DMS153 treated with DMSO at 0.1 percent for 48 hours (cell line): ENCODE results near the gene RELN.
"Not testable (repeated sequence)": the region's sequence is repeated elsewhere in the genome, so short reads cannot be mapped to it uniquely, and the experiment has no call there.

Experiments
- DNase-seq: peaks from one replicate; lab custom pipeline; 2025; ENCODE audit not compliant: unreplicated experiment; lab: John Stamatoyannopoulos, UW

Gene RELN

DNA sequence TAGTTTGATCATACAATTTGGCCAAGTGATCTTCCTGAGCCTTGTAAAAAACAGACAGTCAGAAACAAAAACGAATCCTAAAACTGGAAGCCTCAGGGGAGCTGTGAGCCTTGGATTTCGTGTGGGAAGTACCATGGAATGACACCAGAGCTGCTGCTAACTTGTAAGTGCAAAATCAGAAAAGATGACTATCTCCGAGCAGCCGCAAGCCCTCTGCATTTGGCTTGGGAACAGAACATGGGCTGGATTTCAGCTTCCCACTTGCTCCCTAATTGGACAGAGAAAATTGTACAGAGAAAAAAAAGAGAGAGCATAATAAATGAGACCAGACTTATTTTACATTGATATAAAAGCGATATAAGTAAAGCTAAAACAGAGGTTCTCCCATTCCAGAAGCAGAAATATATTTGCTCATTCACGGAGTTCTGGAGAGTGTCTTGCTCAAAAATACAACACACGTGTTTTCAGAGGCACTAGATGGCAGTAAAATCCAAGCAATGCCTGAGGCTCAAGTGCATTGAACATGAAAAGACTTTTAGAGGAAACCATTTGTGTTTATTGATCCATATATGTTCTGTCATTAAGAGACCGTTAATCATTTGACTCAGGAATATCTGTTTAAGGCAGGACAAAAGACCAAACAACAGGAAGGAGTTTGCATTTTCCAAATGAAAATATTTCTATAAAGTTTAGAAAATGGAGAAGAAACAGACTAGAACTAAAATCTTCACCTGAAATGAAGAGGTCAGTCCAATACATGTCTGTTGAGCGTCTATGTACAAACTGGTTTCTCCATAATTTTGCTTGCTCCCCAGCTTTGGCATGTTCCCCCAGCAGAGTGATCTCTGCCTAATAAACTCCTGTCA, 465.2 kb downstream of the RELN start:
- DNase-seq = peak; percentile 9

DNA sequence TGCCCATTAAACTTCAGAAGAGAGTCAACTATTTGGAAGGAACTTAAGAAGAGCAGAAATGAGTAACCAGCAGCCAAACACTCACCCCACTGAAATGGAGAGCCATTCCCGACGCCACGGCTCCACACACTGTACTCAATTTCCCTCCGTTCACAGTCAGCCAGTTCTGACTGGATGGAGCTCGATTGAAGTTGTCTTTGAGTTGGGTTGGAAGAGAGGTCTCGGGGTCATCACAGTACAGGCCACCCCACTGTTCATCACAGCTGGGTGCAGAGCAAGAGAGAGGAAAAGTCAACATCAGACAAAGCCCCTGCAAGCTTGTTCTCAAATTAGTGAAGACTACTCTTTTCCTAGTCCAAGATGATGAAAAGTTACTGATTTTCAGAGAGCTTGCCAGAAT, 467.5 kb downstream of the RELN start:
- no peak for DNase-seq

DNA sequence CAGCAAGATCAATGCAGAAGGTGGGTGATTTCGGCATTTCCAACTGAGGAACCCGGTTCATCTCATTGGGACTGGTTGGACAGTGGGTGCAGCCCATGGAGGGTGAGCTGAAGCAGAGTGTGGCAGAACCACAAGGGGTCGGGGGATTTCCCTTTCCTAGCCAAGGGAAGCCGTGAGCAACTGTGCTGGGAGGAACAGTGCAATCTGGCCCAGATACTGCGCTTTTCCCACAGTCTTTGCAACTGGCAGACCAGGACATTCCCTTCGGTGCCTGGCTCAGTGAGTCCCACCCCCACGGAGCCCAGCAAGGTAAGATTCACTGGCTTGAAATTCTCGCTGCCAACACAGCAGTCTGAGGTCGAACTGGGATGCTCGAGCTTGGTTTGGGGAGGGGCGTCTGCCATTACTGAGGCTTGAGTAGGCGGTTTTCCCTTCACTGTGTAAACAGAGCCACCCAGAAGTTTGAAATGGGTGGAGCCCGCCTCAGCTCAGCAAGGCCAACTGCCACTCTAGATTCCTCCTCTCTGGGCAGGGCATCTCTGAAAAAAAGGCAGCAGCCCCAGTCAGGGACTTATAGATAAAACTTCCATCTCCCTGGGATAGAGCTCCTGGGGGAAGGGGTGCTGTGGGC, 484.8 kb downstream of the RELN start:
- DNase-seq = no peak

DNA sequence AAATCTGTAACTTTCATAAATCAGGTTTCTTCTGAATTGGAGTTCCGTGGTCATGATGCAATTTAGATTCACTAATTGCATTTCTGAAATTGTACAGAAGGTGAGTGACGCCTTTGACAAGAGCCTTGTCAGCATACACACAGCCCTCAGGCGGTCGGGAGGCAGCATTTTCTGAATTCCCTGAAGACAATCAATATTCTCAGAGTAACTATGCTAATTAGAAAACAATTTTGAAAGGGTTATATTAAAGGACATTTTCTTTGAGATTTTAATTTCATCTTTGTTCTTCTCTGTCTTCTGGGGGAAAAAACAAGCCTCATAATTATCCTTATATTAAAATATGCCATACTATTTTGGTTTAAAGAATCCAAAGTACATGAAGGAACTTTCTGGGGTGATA, 488.3 kb downstream of the RELN start:
- DNase-seq = no peak

DNA sequence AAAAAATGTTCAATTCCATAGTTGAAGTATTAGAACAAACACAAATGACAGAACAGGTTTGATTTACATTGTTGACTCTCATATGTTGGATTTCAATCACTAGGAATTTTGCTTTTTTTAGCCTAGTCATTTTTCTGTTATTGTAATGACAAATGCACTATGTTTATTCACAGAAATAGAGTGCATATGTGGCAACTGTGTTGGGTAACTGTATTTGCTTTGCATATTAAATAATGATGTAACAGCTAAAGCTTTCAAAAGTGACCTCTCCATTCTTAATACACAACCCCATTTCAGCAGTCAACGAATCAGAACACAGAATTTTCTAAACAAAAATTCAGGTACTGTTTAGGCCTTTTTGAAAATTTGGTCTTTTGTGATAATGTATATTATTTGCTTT, 489.5 kb downstream of the RELN start:
- no peak for DNase-seq

DNA sequence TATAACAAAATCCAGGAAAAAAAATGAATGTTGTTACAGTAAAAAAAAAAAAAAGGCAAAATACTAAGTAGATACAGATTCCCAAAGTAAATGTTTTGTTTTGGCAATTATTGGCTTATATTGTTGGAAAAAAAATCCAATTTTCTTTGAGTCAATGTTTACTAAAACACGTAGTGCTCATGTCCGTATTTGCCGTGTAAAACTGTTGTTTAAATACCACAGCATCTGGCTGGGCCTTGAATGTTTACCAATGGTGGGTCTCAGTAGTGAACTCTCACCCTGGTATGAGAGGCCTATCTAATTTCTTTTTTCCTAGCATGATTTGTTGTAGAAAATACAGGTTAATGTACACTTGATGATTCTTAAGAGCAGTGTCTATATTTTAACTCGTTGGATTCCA, 502.0 kb downstream of the RELN start:
- no peak for DNase-seq

DNA sequence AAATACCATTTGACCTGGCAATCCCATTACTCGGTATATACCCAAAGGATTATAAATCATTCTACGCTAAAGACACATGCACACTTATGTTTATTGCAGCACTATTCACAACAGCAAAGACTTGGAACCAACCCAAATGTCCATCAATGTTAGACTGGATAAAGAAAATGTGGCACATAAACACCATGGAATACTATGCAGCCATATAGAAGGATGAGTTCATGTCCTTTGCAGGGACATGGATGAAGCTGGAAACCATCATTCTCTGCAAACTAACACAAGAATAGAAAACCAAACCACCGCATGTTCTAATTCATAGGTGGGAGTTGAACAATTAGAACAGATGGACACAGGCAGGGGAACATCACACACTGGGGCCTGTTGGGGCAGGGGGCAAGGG, 502.6 kb downstream of the RELN start:
- not testable (repeated sequence) for DNase-seq

DNA sequence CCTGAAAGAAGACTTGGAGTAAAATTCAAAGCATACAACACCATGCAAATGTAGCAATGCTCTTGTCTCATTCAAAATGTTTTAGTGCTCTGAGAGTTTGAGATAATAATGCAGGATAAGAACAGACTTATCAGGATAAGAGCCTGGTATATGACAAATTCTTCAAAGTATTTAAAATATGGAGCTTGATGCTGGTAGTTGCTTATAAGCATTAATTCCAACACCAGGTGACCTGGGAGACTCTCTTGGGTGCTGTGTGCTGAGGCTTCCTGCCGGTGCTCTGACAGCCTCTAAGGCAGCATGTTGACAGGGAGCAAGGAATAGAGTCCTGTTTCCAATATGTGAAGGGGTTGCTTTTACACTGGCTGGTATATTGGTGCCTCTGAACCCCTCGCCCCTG, 508.7 kb downstream of the RELN start:
- no peak for DNase-seq

DNA sequence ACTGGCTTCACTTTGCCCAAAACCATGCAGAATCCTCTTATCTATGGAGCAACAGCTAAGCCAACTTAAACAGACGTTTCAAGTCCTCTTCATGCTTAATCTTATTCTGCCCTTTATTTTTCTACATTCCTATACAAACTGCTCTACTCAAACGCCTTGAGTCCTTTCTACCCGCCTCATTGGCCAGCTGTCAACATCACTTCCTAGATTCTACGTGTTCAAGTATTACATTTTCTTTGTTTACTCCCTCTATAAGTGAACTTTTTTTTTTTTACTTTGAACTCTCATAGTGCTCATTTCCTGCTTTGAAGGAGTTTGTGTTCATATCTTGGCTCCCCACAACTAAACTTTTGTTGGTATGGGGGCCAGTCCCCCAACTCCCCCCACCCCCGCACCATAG, 514.5 kb downstream of the RELN start:
- DNase-seq = no peak

DNA sequence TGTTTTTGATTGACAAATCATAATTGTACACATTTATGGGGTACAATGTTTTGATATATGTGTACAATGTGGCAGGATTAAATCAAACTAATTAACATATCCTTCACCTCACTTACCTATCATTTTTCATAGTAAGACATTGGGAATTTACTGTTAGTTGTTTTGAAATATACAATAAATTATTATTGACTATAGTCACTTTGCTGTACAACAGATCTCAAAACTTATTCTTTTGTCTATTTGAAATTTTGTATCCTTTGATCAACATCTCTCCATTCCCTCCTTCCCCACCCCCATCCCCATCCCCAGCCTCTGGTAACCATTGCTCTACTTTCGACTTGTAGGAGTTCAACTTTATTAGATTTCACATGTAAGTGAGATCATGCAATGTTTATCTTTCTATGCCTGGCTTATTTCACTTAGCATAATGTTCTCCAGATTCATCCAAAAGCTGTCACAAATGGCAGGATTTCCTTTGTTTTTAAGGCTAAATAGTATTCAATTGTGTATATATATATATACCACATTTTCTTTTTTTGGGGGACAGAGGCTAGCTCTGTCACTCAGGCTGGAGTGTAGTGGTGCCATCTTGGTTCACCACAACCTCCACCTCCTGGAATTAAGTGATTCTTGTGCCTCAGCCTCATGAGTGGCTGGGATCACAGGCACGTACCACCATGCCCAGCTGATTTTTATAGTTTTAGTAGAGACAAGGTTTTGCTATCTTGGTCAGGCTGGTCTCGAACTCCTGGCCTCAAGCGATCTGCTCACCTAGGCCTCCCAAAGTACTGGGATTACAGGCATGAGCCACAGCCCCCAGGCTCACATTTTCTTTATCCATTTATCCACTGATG, 520.1 kb downstream of the RELN start:
- no peak for DNase-seq

DNA sequence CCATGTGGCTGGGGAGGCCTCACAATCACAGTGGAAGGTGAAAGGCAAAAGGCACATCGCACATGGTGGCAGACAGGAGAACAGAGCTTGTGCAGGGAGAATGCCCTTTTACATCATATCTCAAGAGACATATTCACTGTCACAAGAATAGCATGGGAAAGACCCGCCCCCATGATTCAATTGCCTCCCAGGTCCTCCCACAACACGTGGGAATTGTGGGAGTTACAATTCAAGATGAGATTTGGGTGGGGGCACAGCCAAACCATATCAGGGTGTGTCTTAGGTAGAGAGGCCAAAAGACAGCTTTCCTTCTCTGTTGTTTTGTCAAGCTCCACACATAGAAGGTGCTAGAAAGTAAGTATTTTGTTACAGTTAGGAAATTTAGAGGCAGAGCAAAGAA, 522.6 kb downstream of the RELN start:
- DNase-seq = no peak

DNA sequence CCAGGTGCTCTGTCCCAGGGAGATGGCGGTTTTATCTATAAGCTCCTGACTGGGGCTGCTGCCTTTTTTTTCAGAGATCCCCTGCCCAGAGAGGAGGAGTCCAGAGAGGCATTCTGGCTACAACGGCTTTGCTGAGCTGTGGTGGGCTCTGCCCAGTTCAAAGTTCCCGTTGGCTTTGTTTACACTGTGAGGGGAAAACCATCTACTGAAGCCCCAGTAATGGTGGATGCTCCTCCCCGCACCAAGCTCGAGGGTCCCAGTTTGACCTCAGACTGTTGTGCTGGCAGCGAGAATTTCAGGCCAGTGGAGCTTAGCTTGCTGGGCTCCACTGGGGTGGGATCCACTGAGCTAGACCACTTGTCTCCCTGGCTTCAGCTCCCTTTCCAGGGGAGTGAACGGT, 527.1 kb downstream of the RELN start:
- no peak for DNase-seq

DNA sequence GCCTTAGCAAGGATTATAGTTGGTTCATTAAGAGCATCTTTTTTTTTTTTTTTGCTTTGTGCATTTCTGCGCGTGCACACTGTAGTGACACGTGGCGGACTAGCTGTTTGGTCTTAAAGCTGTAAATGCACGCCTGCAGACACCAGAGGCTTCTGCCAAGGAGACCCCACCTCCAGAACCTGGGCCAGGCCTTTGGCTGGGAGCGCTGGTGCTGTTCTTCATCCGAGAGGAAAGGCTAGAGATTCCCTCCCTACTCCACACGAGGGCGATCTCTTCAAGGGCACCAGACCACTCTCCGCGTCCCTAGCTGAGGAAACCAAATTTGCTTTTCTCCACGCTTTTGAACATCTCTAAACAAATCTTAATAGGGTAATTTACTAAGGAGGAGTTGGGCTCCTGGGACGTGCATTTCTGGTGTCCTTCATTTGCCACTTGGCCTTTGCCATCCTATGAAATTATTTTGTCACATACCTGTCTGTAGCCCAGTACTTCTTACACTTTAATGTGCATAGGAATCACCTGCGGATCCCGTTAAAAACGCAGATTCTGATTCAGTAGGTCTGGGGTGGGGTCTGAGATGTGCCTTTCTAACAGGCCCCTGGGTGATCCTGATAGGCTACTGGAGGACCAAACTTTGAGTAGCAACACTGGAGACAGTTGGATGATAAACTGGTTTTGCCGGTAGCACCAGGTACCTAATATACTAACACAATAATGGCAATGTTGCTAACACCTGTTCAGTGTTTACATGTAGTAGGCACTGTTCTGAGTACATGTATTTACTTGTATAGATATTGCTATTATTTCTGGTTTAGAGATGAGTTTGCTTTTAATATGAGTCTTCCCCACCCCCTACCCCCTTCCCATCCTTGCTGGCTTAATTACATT, 542.1 kb downstream of the RELN start:
- DNase-seq = peak; percentile 81

DNA sequence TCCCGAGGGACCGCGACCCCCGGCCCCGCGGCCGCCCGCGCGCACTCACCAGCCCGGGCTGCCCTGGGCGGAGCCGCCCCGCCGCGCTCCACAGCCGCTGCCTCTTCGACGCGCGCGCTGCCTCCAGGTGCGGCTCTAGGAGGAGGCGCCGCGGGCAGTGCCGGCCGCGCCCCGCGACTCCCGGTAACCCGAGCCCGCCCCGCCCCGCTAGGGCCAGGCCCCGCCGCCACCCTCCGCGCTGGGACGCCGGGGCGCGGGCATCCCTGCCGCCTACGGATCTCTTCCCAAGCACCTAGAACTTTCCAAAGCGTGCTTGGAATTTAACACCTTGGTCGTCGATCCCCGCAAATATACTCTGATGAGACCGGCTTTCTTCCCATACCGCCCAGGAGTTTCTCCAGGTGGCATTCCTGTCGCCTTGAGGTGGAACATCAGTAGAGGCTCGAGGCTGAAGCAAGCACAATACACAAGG, 543.4 kb downstream of the RELN start, which contains the start of gene SLC26A5:
Gene SLC26A5 (minus strand): TSS at position 159 of the 472 bp plus-strand sequence. CDS start 24,693 bp downstream, outside the sequence.
- peak; percentile 54 for DNase-seq

DNA sequence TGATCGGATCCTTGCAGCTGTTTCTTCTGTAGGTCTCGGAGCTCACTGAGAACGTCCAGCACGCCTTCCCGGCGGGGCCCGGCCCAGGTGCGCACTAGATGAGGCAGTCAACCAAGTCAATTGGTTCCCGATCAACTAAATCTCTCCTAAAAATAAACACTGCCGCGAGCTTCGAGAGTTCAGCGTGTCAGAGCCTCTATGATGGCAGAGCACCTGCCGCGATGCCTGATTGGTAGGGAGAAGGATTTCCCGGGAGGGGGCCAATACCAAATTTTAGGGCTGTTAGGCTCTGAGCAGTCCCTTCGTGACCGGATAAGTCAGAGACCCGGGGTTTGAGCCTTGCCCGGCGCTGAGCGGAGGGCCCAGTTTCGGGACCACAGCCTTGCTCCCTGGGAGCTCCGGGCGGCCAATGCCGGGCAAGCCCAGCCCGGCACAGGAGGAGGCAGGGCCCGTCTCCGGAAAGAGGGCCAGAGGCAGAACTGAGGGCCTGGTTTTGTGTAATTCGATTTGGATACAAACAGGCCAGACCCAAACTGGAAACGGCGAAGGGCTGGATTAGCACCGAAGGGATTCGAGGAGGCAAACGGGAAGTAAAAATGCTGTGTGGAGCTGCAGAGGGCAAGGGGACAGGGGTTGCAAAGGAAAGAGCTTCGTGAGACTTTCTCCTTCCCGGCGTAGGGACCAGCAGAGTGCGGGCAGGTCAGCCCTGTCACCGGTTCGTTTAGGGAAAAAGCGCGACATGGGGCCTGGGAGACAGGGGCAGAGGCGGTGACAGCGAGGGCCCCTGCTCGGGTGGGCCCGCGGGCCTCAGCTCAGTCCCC, 544.0 kb downstream of the RELN start:
- peak; percentile 22 for DNase-seq

DNA sequence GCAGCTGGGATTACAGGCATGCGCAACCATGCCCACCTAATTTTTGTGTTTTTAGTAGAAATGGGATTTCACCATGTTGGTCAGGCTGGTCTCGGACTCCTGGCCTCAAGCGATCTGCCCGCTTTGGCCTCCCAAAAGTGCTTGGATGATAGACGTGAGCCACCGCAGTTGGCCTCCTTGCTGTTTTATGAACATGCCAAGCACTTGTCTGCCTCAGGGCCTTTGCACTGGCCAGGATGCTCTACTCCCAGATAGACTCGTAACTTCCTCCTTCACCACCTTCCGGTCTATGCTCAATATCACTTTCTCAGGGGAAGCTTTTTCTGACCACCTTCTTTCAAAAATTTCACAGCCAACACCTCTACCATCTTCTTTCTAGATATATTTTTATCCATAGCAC, 549.8 kb downstream of the RELN start:
- DNase-seq = no peak

DNA sequence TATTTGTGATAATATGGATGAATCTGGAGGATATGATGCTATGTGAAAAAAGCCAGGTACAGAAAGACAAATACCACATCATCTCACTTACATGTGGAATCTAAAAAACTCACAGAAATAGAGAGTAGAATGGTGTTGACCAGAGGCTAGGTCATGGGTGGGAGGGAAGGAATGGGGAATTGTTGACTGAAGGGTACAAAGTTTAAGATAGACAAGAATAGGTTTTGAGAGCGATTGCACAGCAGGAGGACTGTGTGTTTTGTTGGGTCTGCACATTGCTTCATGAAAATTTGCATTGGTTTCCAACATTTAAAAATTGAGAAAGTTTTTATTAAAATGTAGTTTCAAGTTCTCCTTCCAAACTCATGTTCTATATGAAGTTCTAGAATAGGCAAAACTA, 551.8 kb downstream of the RELN start:
- no peak for DNase-seq

DNA sequence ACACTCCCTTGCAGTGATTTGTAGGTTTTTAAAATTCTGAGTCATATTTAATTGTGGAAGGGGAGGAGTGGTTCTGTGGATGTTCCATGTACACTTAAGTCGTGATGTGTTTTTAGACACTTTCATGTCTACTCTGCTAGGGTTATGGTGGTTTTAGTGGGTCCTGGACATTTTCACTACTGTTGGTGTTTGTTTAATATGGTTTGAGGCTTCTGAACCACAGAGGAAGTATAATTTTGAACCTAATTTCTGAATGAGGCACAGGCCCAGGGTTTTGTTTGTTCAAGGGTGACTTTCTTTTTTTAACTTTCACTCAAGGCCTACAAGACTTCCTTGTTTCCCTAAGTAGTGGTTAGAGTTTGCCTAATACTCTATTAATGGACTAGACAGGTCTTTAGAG, 556.7 kb downstream of the RELN start:
- no peak for DNase-seq

DNA sequence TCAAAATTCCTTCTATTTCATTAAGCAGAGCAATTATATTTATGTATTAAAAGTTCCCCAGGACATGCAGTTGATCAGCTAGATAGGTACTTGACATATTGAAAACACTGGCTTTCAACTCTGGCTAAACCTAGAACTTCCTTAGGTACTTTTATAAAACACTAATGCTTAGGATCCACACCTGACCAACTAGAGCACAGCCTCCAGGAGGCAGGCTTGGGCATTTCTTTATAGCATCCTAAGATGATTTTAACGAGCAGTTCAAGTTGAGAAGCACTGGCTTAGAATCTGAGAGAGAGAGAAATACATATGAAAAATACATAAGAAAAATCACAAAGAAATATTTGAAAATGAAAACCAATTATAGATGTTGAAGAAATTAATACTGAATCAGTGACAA, 564.3 kb downstream of the RELN start:
- DNase-seq = no peak
